Kidney (tissue), 14 donors: Measurements from ENCODE around the gene TBX20. TPM values are rescaled to one million over a fixed set of nuclear protein-coding genes. Genes with fewer than 3 reads are reported as not detected.

ENCODE experiments used
- DNase-seq, 5 donors: peaks; one replicate each; pipeline ENCODE4 v3.0.0-alpha.2; 2013 to 2020
- FAIRE-seq: peaks from 2 replicates; lab custom pipeline; 2012; peaks lifted over from hg19 to GRCh38; lab: Jason Lieb, UNC
- H3K27ac ChIP-seq, 2 donors: one replicate each; pipeline ENCODE4 v1.7.0; 2013; ENCODE audit warnings: low read depth in 2 of 2, low read length in 2 of 2, inconsistent platforms in 1 of 2
- H3K27me3 ChIP-seq: one replicate; pipeline ENCODE4 v1.7.1; 2013; ENCODE audit warnings: low read length, inconsistent platforms; ENCODE audit not compliant: control insufficient read depth, insufficient read depth
- H3K36me3 ChIP-seq, 3 donors: one replicate each; pipeline versions ENCODE4 v1.7.0 to v1.7.1; 2013; ENCODE audit warnings: low read length in 3 of 3, control low read depth in 1 of 3, inconsistent platforms in 1 of 3; ENCODE audit not compliant: insufficient read depth in 3 of 3, control insufficient read depth in 2 of 3
- H3K4me1 ChIP-seq, 3 donors: one replicate each; pipeline versions ENCODE4 v1.7.0 to v1.7.1; 2013; ENCODE audit warnings: low read length in 3 of 3, inconsistent platforms in 1 of 3, low read depth in 1 of 3; ENCODE audit not compliant: control insufficient read depth in 2 of 3, insufficient read depth in 2 of 3
- H3K4me3 ChIP-seq, 3 donors: one replicate each; pipeline versions ENCODE4 v1.7.0 to v1.8.1; 2013; ENCODE audit warnings: low read length in 3 of 3, control low read depth in 1 of 3, inconsistent platforms in 1 of 3
- H3K9ac ChIP-seq, 3 donors: one replicate each; pipeline versions ENCODE4 v1.7.0 to v1.7.1; 2013; ENCODE audit warnings: low read length in 3 of 3, control low read depth in 1 of 3, inconsistent platforms in 1 of 3
- H3K9me3 ChIP-seq, 3 donors: one replicate each; pipeline versions ENCODE4 v1.7.0 to v1.7.1; 2013; ENCODE audit warnings: low read length in 3 of 3, control low read depth in 1 of 3, inconsistent platforms in 1 of 3; ENCODE audit not compliant: control insufficient read depth in 2 of 3, insufficient read depth in 1 of 3
- CTCF ChIP-seq: IDR thresholded peaks from 3 replicates; pipeline ENCODE4 v1.5.1; 2012; ENCODE audit warnings: mild to moderate bottlenecking, moderate library complexity, borderline replicate concordance; ENCODE audit not compliant: insufficient read depth; ENCODE audit errors: extremely low read depth
- intact Hi-C: fragments of 100-400 bp; cut with DNase I; formaldehyde crosslinking; loops from one replicate; pipeline ENCODE4 v1.11.1; 2022
- polyA plus RNA-seq: library from polyadenylated mRNA; stranded (reverse); fragments of 350-450 nt; fragmentation: Illumina TruSeq; extraction: RNeasy Lipid Tissue Mini Kit (QIAGEN cat#74804); gene quantifications from one replicate; pipeline ENCODE4 v1.2.3, GENCODE V29; 2014; ENCODE audit warnings: low read depth, low replicate concordance; ENCODE audit not compliant: insufficient read depth
- total RNA-seq: library from RNA; stranded (reverse); fragmentation: NEBNext Ultra II Directional; extraction: Animal tissue kit (Norgen Biotek cat#: 25700); gene quantifications from one replicate; pipeline ENCODE4 v1.2.1, GENCODE V29; 2021
- donor health status: control.
- donor health status: control.
- donor health status: control.
- donor health status: control.
- donor health status: control.
- donor health status: DM: yes; HTN: yes; CAD: no.
- donor health status: Normal renal cell carcinoma (clear cell type).

Gene TBX20
- total and polyA plus RNA-seq, 2 donors from 2014 or later = not detected

GRCh38 chr7:35254496-35255442 is 869 bp upstream of the TBX20 start:
- Histone ChIP-seq H3K27me3 (peaks cover 82% of the 10 kb centered on the region), H3K27ac (no peak overlapping the region), H3K4me3 (no peak overlapping the region), H3K9me3 (no peaks in the 10 kb centered on the region), H3K9ac (no peak overlapping the region), H3K4me1 (peaks cover 0 to 4% (median 0%) of the 10 kb centered on the region in 3 donors), H3K36me3 (no peaks in the 10 kb centered on the region)
- intact Hi-C loops = no loop called here
- FAIRE-seq (no peak), DNase-seq (peak in 3 of 5 donors; percentile 23 to 50 (median 49))
- TF ChIP-seq CTCF = no peak

GRCh38 chr7:35253460-35253709 is 515 bp downstream of the TBX20 start:
- no peak overlapping the region for H3K9ac ChIP-seq
- no peak for TF ChIP-seq CTCF
- H3K4me3 ChIP-seq = no peak overlapping the region
- no peak overlapping the region for H3K27ac ChIP-seq
- H3K9me3 ChIP-seq = no peaks in the 10 kb centered on the region
- peaks cover 76% of the 10 kb centered on the region for H3K27me3 ChIP-seq
- H3K4me1 ChIP-seq = peaks cover 0 to 4% (median 0%) of the 10 kb centered on the region in 3 donors
- intact Hi-C loops = no loop called here
- no peaks in the 10 kb centered on the region for H3K36me3 ChIP-seq
- DNase-seq = no peak
- FAIRE-seq = no peak

- Histone ChIP-seq H3K4me1 (peaks cover 0 to 4% (median 0%) of the 10 kb centered on the region in 3 donors), H3K27ac (no peak overlapping the region), H3K4me3 (no peak overlapping the region), H3K27me3 (peaks cover 82% of the 10 kb centered on the region), H3K9ac (no peak overlapping the region), H3K36me3 (no peaks in the 10 kb centered on the region), H3K9me3 (no peaks in the 10 kb centered on the region)
- intact Hi-C loops = no loop called here
- FAIRE-seq = no peak
- no peak for TF ChIP-seq CTCF
- DNase-seq = peak in 1 of 5 donors; percentile 42
These were observed 1.1 kb downstream of the TBX20 start for GRCh38 chr7:35252612-35253459.
